Lower leg skin (tissue), 4 donors: Measurements from ENCODE around the gene CCNA2. TPM values are rescaled to one million over a fixed set of nuclear protein-coding genes. Genes with fewer than 3 reads are reported as not detected.

Experiments
- DNase-seq, 2 donors: peaks; one replicate each; pipeline ENCODE4 v3.0.0-alpha.2; 2019; ENCODE audit warnings: low spot score in 2 of 2
- H3K4me3 ChIP-seq: fragments of 200-600 bp; sonication (generic); 2 replicates; pipeline ENCODE4 v1.5.1; 2017; ENCODE audit warnings: mild to moderate bottlenecking, low read depth; ENCODE audit not compliant: poor library complexity, severe bottlenecking
- CTCF ChIP-seq, 3 donors: fragments of 450-650 bp; IDR thresholded peaks; one replicate each; pipeline ENCODE4 v1.5.1; 2016; ENCODE audit warnings: antibody characterized with exemption in 3 of 3, mild to moderate bottlenecking in 3 of 3, moderate library complexity in 2 of 3
- POLR2A ChIP-seq, 2 donors: fragments of 450-650 bp; IDR thresholded peaks; one replicate each; pipeline ENCODE4 v1.6.1; 2016 to 2017; ENCODE audit warnings: antibody characterized with exemption in 2 of 2, mild to moderate bottlenecking in 1 of 2, moderate library complexity in 1 of 2
- WGBS, 2 donors: methylation state at CpG; one replicate each; pipeline ENCODE4 v1.1.5; 2018; 5-methylcytosine and 5-hydroxymethylcytosine counted together
- intact Hi-C: fragments of 100-400 bp; cut with DNase I; formaldehyde crosslinking; loops from one replicate; pipeline ENCODE4 v1.15.0; 2023; ENCODE audit warnings: low total_unique reads
- total RNA-seq, 4 donors: library from RNA; depleted of rRNA; stranded (reverse); fragments of >200 nt; gene quantifications; one replicate each; pipeline ENCODE4 v1.1.0, GENCODE V29; 2016

CCNA2 gene
- total RNA-seq, 4 donors from 2014 or later, result 2.0 to 7.3 (median 4.0) TPM

GRCh38 chr4:121824950-121825349, 1.3 kb upstream of the CCNA2 start:
- intact Hi-C loops, result no loop called here
- no peak overlapping the region for H3K4me3 ChIP-seq
- WGBS, 2 donors, result 11 to 24% methylated on average over 2 of the region's 2 CpGs
- DNase-seq, result no peak
- TF ChIP-seq CTCF (IDR thresholded peaks at IDR 0.05) (no peak), POLR2A (IDR thresholded peaks at IDR 0.05) (no peak)

GRCh38 chr4:121824171-121824527, 466 bp upstream of the CCNA2 start:
- DNase-seq, result no peak
- intact Hi-C loops, result no loop called here
- TF ChIP-seq CTCF (IDR thresholded peaks at IDR 0.05) (no peak), POLR2A (IDR thresholded peaks at IDR 0.05) (no peak)
- 3 to 4% methylated on average over 8 of the region's 8 CpGs for WGBS, 2 donors
- no peak overlapping the region for H3K4me3 ChIP-seq

- 1% methylated on average over 30 of the region's 30 CpGs for WGBS, 2 donors
- intact Hi-C loops, result no loop called here
- peak overlapping the region; percentile 34 for H3K4me3 ChIP-seq
- DNase-seq, result no peak
- TF ChIP-seq POLR2A (IDR thresholded peaks at IDR 0.05), result no peak
- no peak for TF ChIP-seq CTCF (IDR thresholded peaks at IDR 0.05)
Observed at GRCh38 chr4:121822796-121823504, 733 bp downstream of the CCNA2 start.

- no peak for DNase-seq
- TF ChIP-seq POLR2A (IDR thresholded peaks at IDR 0.05) (no peak), CTCF (IDR thresholded peaks at IDR 0.05) (no peak)
- no peak overlapping the region for H3K4me3 ChIP-seq
- WGBS, 2 donors, result 82 to 85% methylated on average over 1 of the region's 1 CpG
- intact Hi-C loops, result no loop called here
Observed at GRCh38 chr4:121822047-121822446, 1.6 kb downstream of the CCNA2 start.

- no peak overlapping the region for H3K4me3 ChIP-seq
- no peak for DNase-seq
- WGBS, 2 donors, result 78 to 81% methylated on average over 1 of the region's 1 CpG
- TF ChIP-seq POLR2A (IDR thresholded peaks at IDR 0.05) (no peak), CTCF (IDR thresholded peaks at IDR 0.05) (no peak)
- intact Hi-C loops, result no loop called here
Observed at GRCh38 chr4:121819216-121819965, 4.3 kb downstream of the CCNA2 start.
